ENCODE data around the gene MATN1.

Gene MATN1

DNA sequence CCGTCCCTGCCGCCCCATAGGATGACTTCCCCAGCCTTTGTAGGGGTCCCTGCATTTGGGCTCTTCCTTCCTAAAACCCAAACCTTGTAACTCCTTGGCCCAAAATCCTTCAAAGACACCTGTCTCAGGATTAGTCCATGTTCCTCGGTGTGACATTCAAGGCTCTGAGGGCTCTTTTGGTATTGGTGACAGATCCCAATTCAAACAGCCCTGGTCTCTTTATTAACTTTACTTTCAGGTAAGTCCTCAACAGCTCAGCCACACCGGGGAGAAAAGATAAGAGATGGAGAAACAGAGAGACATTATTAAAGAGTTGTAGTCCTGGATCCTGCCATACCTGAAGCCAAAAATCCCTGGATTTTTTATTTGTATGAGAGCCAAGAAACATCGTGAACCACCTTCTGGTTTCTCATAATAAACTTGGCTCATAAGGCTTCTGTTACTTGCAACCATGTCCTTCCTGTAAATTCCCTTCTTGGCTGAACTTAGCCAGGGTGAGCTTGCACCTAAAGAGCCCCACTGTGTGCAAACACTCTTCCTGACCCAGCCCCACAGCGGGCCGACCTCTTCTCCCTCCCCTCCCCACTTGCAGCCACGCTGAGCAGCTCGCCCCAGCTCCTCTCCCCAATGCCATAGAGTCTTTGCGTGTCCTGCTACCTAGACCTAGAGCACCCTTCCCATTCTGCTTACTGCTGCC is 7.9 kb upstream of the MATN1 start:
- DNase-seq (ENCODE audit: low spot score): no peak

DNA sequence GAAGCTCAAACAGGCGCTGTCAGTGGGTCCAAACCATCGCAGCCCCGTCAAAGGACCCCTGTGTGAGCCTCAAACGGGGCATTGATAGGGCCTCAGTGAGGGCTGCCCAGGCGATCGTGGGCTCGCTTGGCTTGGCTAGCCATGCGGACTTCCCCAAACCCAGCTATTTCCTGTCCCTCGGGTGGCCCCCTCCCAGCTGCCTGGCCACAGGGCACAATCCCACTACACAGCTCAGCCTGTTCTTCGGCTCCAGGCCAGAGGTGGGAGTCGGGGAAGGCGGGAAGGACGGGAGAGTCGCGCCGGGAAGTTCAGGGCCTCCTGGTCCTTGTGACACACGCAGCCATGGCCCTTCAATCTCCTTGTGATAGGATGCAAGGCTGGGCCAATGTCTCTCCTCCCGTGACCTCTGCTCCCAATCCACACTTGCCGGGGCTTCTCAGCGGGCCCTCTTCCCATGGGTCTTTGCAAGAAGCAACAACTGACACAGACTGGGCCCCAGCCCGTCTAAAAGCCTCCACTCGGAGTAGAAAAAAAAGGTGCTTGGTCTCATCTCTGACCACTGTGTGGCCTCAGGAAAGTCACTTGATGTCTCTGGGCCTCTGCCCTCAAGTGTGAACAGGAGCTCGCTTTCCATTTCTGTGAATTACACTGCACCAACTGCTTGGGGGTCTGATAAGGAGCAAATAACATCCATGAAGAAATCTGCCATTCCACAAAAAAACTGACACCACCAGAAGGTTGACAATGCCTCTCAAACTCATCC is 7.1 kb upstream of the MATN1 start:
- DNase-seq (ENCODE audit: low spot score): no peak

DNA sequence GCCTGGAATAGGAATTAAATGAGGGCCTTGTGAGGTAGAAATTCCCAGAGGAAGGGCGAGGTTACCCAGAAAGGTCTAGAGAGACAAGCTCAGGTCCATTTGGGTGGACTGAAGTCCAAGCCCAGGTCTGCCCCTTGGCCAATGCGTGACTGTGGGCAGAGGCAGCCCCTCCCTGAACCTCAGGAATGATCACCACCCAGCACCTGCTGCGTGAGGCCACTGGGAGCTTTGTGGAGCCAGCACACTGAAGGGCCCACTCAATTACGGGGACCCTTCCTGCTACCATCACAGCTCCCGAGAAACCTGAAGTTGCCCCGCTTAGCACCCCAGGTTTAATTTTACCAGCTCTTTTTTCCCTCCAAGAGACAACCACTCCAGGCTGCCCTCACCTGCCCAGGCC is 6.5 kb upstream of the MATN1 start:
- DNase-seq (ENCODE audit: low spot score): no peak

DNA sequence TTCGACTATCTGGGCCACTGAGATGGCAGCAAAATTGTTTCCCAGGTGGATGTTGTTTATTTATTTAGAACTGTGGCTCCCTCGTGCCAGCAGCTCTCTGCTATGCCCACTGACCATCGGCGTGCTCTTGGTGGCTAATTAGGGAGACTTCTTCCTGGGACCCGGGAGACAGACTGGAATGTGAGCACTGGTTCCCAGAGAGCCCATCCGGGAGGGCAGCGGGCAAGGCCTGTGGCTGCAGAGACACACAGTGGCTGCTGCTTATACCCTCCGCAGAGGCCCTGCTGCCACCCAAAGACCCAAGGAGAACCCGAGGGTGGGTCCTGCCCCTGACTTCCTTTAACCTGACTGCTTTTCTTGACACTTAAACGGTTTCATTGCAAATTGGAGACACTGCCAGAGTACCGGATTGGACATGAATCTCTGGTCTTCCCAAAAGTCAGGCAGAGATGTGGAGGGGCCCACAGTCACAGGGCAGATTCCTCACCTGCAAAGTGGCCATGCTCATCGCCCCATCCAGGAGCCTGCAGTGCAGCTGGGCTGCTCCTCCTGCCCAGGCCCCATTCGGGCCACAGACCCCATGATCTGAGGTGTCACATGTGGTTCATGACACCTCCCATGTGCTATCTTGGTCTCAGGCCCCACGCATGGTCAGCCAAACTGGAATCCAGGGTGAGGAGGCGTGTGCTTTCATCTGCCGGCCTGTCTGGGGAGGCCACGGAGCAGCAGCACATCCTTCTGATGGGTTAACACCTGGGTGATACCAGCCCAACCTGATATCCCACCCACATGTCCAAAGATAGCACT is 5.7 kb upstream of the MATN1 start:
- no peak for DNase-seq (ENCODE audit: low spot score)

DNA sequence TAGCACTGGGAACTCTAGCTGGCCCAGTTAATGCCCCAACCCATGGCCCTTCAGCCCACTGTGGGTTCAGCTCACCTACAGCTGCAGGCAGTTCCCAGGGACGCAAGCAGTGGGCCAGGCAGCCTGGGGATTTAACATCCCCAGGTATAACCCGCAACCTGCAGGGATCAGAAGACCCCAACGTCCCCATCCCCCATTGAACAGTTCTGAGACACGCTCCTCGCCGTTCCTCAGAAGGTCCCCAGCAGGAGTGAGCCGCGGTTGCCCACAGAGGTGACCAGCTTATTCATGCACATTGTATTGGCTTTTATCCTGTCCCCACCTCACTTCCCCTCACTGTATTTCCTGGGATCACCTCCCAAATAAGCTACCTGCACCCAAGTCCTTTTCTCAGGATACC is 5.0 kb upstream of the MATN1 start:
- no peak for DNase-seq (ENCODE audit: low spot score)

DNA sequence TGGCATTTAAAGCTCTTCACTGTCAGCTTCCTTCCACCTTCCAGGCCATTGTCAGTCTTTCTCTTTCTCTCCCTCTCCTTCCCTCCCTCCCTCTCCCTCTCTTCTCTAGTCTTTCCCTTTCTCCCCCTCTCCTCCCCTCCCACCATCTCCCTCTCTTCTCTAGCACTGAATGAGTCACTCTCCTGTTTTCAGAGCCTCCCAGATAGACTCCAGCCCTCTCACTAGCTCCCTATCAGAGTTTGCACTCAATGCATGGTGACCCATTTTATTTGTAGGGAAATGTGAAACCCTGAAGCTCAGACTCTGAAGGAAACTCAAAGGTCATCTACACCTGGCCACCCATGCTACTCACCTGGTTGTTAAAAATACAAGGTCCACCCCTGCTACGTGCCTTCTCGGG is 4.4 kb upstream of the MATN1 start:
- DNase-seq (ENCODE audit: low spot score): no peak

DNA sequence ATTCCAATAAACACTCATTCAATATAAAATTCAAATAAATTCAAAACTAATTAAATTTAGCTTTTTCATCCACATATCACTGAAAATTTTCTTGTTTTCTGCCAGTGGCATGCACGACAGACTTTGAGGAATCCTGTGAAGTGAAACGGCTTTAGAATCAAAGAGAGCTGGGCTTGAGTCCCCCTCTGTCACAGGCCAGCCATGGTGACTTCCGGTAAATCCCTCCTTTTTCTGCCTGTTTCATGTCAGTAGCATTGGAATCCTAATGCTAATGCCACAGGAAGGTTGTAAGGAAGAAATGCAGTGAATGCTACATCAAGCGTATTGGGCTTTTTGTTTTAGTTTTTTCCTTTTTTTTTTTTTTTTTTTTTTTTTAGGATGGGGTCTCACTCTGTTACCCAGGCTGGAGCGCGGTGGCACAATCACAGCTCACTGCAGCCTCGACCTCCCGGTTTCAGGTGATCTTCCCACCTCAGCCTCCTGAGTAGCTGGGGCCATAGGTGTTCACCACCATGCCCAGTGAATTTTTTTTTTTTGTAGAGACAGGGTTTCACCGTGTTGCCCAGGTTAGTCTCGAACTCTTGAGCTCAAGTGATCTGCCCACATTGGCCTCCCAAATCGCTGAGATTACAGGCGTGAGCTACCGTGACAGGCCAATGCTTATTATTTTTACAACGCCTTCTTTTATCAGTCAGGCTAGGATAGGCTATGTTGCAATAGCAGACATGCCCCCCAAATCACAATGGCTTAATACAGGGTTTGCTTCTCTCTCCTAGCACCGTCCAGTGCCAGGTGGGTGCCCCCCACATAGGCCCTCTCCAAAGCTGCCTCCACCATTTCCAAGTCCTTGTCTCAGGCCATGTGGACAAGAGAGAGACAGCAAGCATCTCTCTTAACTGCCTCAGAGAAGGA is 3.6 kb upstream of the MATN1 start:
- DNase-seq (ENCODE audit: low spot score): no peak

DNA sequence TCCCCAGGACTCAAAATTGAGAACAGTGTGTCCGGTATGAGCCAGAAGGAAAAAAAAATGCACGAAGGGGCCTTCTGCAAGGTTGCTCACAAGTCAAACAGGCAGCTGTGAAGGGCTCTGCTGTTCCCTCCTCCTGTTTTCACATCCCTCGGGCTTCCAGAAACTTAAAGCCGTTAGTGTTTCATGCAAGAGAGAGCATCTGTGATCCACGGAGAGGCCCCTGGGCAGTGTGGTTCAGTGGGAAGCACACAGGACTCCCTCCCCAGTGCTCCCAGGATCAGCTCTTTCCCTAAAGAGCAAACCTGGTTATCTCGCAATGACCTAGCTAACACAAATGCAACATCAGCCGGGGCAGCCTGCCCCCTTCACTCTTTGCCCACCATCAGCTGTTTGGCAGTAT is 2.9 kb upstream of the MATN1 start:
- no peak for DNase-seq (ENCODE audit: low spot score)

DNA sequence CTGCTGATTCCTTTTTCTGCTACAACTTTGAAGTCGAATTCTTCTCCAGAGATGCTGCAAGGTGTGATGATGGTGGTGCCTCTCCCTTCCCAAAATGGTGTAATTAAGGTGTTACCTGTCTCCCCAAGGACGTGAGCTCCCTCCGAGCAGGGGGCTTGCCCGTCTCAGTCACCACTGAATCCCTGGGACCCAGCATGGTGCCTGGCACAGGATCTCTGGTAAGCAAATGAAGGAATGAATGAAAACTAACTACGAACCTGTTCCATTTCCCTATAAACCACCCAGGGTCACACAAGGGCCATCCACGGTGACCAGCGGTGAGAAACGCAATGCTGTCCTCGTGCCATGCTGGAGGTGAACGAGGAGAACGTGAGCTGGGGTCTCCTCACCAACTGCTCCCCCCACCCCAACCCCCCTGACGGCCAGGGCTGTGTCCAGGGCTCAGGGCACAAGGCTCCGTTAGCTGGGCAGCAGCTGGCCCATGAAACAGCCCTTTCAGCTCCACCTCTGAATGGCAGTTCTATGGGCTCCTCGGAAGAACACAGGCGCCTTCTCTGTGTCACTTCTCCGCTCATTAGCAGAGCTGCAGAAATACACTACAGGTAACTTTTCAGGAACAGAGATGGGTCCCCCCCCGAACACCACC is 2.2 kb upstream of the MATN1 start:
- no peak for DNase-seq (ENCODE audit: low spot score)

DNA sequence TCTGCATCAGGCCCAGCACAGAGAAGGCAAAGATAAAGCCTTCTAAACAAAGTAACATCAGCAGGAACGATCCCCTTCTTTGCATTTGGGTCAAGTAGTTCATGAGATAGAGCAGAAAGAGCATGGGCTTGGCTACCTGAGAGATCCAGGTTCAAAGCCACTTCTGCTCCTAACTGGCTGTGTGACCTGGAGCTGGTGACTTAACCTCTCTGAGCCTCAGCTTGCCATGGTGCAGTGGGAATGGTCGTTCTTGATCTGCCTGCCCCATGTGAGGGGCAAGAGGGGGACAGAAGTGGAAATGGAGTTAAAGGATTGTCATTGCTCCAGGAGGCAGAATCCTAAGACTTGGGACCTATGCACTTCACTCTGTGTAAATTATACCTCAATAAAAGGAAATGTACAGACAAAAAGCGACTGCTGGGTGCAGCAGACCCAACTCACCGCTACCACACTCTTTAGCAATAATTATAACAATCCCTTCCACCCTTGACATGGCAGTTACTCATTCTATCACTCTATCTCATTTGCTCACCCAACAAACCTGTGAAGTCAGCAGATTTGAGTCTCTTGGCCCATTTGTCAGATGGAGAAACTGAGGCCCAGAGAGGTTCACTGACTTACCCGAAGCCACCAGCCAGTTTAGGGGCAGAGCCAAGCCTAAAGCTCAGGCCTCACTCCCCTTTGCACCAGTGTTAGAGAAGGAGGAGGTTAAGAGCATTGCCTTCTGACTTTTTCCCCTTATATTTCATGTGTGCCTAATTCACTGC is 1.5 kb upstream of the MATN1 start:
- DNase-seq (ENCODE audit: low spot score): no peak

DNA sequence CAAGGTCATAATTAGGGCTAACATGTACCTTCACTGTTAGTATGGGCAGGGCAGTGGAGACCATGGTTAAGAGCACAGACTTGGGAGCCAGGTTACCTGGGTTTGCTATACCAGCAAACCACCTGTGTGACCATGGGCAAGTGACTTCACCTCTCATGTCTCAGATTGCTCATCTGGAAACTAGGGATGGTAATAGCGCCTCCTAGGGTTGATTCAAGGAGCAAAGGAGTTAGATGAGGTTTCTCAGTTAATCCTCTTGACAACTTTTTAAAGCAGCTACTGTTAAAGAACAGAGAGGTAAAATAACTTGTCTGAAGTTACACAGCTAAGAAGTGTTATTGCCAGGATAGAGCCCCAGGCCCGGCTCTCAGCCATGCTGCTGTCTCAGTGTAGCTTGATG is 790 bp upstream of the MATN1 start:
- no peak for DNase-seq (ENCODE audit: low spot score)

DNA sequence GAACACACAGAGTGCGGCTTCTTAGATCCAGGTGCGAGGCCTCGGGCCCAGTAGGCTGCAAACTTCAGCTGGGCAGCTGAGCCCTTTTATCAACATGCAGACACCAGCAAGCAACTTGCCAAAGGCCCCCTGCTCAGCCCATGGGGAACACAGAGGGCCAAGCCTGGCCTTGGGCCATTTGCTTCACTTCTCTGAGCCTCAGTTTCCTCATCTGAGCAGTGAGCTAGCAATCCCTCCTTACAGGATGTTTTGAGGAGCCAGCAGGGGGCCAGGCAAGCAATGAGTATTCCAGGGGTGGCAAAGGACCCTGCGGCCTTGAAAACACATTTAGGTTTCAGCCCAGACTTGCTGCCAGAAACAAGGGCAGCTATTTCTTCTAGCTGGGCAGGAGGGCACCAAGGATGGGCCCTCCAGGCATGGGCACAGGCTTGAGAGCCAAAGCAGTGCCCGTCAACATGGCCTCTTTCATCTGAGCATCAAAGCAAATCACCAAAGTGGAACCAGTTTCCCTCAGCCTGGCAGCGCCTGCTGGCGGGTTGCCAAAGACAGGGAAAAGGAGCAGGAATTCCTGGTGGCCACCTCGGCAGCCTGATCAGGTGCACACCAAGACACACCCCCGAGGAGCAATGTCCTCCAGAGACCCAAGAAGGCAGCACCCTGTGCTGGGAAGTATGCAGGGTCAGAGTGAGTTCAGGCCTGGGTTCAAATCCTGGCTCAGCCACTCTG is 1.4 kb downstream of the MATN1 start:
- DNase-seq (ENCODE audit: low spot score): no peak

DNA sequence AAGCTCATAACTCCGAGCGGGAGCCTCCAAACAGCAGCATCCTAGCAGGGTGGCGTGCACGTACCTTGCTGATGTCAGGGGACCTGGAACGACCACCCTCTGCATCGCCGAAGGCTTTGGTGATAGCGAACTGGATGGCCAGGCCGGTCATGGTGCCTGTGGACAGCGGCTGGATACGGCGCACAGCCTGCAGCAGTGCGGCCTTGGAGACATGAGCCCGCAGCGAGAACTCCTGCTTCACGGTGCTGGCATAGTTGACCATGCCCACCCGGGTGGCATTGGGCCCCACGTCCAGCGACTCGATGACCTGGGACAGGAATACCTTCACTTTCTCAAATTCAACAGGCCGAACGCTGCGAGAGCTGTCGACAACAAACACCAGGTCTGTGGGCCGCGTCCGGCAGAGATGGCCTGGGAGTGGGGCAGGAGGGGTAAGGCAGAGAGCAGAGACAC is 2.0 kb downstream of the MATN1 start:
- no peak for DNase-seq (ENCODE audit: low spot score)

DNA sequence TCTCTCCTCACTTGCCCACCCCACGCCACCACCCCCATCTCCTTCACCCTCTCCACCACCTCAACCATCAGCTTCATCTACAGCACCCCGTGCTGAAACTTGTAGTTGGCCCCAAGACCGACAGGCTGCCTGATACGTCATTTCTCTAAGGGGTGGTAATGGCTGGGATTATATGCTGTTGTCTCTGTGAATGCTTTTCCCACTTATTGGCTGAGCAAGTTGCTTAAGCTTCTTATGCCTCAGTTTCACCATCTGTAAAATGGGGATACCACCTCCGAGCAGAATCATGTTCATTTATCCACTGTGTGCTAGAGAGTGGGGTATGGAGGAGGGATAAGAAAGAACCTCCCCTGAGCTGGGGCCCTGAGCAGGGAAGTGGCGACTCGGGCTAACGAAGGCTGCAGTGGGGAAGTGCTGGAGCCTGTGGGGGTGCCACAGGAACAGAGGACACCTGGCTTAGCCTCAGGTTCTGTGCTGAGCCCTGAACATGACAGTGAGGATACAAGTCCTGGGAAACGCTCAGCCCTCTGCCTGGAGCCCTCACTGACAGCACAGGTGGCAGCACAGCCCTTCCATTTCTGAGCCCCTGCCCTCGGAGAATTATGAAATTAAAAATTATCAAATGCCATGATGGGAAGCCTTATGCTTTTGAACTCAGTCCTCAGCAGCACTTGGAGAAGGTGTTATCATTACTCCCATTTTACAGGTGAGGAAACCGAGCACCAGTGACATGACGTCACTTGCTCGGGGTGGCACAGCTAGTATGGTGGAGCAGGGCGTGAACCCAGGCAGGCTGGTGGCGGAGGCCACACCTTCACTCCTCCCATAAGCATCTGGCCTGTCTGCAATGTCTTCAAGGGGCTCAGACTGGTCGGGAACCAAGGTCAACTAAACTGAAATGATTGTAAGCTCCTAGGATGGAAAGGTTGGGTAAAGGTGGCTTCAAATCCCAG is 2.8 kb downstream of the MATN1 start:
- DNase-seq (ENCODE audit: low spot score): no peak

DNA sequence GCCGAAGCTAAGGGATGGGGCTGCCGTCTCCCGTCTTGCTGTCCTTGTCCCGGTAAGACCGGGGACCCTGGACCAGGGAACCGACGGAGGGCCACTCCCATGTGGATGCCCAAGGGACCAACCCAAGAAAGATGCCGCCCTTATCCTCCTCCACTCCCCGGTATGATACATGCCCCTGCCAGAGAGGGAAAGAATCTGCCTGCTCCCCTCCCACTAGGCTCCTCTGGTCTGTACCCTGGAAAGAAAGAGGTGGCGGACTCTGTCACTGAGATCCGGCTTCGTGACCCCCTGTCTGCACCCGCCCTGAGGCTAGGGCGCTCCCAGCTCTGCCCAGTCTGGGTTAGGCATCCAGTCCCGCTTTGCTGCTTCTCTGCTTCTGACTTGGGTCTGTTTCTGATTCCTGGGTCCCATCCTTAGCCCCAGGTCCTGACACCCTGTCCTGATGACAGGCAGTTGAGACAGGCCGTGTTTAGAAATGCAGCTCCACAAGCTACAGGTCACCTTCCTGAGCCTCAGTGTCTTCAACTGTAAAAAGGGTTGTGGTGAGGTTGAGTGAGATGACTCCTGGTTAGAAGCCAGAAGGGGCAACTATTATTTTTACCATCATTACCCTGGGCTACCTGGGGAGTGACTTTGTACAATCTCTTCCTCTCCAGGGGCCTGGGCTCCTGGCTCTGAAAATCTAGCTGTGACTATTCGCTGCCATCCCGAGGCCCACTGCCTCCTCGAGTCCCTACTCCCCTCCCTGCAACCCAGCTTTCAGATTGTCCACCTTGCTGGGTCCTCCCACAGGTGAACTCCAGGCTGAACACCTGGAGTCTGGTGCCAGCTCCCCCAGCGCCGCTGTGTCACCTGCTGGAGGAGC is 3.7 kb downstream of the MATN1 start:
- peak; percentile 61 for DNase-seq (ENCODE audit: low spot score)

DNA sequence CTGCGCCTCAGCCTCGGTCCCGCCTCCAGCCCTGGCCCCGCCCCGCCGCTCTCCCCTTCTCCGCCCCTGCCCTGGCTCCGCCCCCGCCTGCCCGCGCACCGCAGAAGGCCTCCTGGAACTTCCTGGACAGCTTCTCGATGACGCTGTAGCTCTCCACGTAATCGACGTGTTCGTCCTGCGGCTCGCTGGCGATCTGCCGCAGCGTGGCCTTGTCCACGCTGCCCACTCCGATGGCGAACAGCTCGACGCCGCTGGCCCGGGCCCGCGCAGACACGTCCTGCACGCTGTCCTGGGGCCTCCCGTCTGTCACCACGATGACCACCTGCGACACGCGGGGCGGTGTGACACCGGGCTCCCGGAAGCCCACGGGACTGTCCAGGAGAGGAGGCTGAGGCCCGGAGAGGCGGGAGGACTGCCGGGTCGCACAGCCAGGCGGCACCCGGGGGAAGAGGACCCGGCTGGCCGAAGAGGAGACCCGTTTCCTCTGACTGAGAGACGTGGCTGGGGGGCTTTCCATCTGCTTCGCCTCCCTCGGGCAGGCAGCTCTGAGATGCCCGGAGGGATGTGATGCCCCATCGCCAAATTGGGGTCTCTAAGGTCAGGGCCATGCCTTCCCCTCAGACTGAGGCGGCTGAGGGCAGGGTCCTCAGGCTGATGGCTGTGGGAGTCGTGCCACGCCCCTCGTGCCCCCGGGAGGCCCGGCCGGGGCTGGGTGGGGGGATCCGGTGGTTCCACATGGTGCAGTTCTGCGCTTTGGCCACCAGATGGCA is 4.6 kb downstream of the MATN1 start:
- peak; percentile 97 for DNase-seq (ENCODE audit: low spot score)

DNA sequence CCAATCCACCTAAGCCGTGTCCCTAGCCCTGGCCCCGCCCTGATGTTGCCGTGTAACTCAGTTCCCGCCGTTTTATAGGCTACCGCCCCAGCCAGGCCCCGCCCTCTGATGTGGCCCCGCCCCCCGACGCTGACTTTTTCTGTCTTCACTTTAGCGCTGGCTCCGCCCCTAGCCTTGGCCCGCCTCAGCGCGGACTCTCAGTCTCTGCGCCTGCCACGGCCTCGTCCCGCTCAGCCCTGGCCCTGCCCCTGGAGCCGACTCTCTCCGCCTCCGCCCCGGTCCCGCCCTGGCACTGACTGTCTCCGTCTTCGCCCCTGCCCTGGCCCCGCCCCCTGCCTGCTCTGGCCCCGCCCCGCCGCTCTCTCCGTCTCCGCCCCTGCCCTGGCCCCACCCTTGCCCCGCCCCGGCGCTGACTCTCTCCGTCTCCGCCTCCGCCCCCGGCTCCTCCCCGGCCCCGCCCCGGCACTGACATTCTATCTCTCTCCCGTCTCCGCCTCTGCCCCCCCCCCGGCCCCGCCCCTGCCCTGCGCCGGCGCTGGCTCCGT is 5.2 kb downstream of the MATN1 start:
- DNase-seq (ENCODE audit: low spot score): peak; percentile 96
